Hepatocyte (in vitro differentiated cells): ENCODE results near the gene NGLY1.

Source experiments
- CTCF ChIP-seq: fragments of 200-600 bp; sonication (generic); IDR thresholded peaks from 2 replicates; pipeline ENCODE4 v1.5.1; 2016; ENCODE audit warnings: antibody characterized with exemption, mild to moderate bottlenecking; ENCODE audit not compliant: poor library complexity
- EZH2phosphoT487 ChIP-seq: fragments of 200-600 bp; sonication (generic); IDR thresholded peaks from one replicate; pipeline ENCODE4 v1.6.1; 2018; ENCODE audit warnings: antibody characterized with exemption, mild to moderate bottlenecking, low read depth, moderate library complexity; ENCODE audit not compliant: unreplicated experiment, severe bottlenecking

- TF ChIP-seq CTCF (no peak), EZH2phosphoT487 (no peak)
Measured at GRCh38 chr3:25708036-25708435, 75.2 kb downstream of the NGLY1 start.
